Naive thymus-derived CD8-positive, alpha-beta T cell (primary cell): Measurements from ENCODE around the gene KDM4C. TPM values are rescaled to one million over a fixed set of nuclear protein-coding genes. Genes with fewer than 3 reads are reported as not detected.
"Not testable (repeated sequence)": the region's sequence is repeated elsewhere in the genome, so short reads cannot be mapped to it uniquely, and the experiment has no call there.

Experiments used
- ATAC-seq, 2 donors: fragments of 150-1000 bp; cut with Tn5 transposase in 1 of 2; sonication (Bioruptor Pico), chemical (Tn5 transposase) in 1 of 2; 1 replicate in 1 of 2; 2 replicates in 1 of 2; pipeline ENCODE4 v1.10.0; 2021; ENCODE audit warnings: mild to moderate bottlenecking in 2 of 2, moderate library complexity in 2 of 2
- POLR2A ChIA-PET: fragments of 350-600 bp; sonication (Branson Sonifier 250); formaldehyde crosslinking; loops from one replicate; lab custom pipeline; 2021; ENCODE audit warnings: antibody characterized with exemption; lab: Charles Lee
- DNase-seq, 10 donors: peaks; one replicate each; pipeline versions ENCODE4 v3.0.0 to v3.0.0-alpha.2; 2020 to 2022
- H3K27ac Mint-ChIP-seq, 10 donors: one replicate each; pipeline ENCODE4 v1.8.0; 2020 to 2022; ENCODE audit warnings: mild to moderate bottlenecking in 10 of 10, mixed read lengths in 10 of 10, moderate library complexity in 4 of 10, inconsistent platforms in 1 of 10
- H3K27me3 Mint-ChIP-seq, 5 donors: one replicate each; pipeline ENCODE4 v1.8.0; 2021 to 2022; ENCODE audit warnings: mixed read lengths in 5 of 5
- H3K36me3 Mint-ChIP-seq, 3 donors: one replicate each; pipeline ENCODE4 v1.8.0; 2020 to 2022; ENCODE audit warnings: mixed read lengths in 3 of 3, mild to moderate bottlenecking in 2 of 3, inconsistent platforms in 1 of 3
- H3K4me1 Mint-ChIP-seq, 4 donors: one replicate each; pipeline ENCODE4 v1.8.0; 2021 to 2022; ENCODE audit warnings: mixed read lengths in 4 of 4
- H3K4me3 Mint-ChIP-seq, 10 donors: one replicate each; pipeline ENCODE4 v1.8.0; 2020 to 2022; ENCODE audit warnings: mild to moderate bottlenecking in 10 of 10, mixed read lengths in 10 of 10, moderate library complexity in 6 of 10, inconsistent platforms in 1 of 10
- H3K9me3 Mint-ChIP-seq, 9 donors: one replicate each; pipeline ENCODE4 v1.8.0; 2020 to 2022; ENCODE audit warnings: mixed read lengths in 9 of 9, mild to moderate bottlenecking in 3 of 9, inconsistent platforms in 1 of 9, moderate library complexity in 1 of 9
- polyA plus RNA-seq, 3 donors: library from polyadenylated mRNA; unstranded; fragments of 300-500 nt; fragmentation: Illumina TruSeq; gene quantifications; one replicate each; pipeline ENCODE4 v1.2.3, GENCODE V29; 2021
- total RNA-seq, 8 experiments: library from RNA in 2 of 8; stranded (reverse) in 2 of 8; gene quantifications; one replicate each; pipeline ENCODE4 v1.2.3 and lab custom pipeline; 2021 to 2026

KDM4C gene
- total and polyA plus RNA-seq, 5 experiments from 2014 or later: 27.5 to 83.6 (median 27.8) TPM

DNA sequence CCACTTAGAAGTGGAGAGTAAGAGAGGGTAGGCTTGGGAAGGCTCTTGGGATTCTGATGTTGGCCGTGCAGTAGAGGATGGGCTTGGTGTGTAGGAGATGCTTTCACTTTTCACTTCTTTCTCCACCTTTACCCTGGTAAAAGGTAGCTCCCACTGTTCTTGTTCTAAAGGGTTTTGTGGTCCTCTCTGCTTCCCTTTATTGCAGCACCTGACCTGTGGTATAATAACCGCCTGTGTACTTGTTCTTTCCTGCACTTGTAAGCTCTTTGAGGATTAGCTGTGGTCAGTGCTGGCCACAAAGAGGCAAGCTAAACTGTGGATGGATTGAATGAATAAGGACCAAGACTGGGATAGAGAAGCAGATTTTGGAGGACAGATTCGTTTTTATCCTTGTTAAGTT, 25.2 kb downstream of the KDM4C start:
- Mint-ChIP-seq H3K4me3 (peak overlapping the region; percentile 10 to 74 (median 52)), H3K9me3 (no peaks in the 10 kb centered on the region), H3K36me3 (no peaks in the 10 kb centered on the region), H3K27me3 (no peaks in the 10 kb centered on the region), H3K27ac (peak overlapping the region; percentile 1 to 73 (median 48)), H3K4me1 (peaks cover 35 to 89% (median 86%) of the 10 kb centered on the region in 4 donors)
- ATAC-seq: peak in 1 of 2 donors; percentile 67
- DNase-seq: peak in 1 of 10 donors; percentile 12
- POLR2A ChIA-PET: interaction anchor here (0.6 to 1.7 kb wide), 3 partner anchors 24 to 74 kb away, joined by 3 to 8 read pairs (median 3); partner anchors contain the start of gene KDM4C

DNA sequence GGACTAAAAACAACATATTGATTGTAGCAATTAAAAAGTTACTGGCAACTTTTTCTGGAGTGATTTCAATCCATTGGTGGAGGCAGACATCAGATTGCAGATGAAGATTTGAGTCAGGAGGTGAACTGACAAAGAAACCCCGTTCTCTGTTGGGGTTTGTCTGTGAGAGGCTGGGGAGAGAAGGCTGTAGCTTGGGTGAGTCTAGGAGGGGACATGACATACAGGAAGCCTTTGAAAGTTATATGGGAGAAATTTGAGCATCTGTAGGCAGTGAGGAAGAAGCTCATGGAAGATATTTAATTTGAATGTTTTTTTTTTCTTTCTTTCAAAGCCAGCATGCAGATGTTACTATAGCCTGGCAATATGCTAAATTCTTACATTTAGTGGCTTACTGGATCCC, 26.0 kb downstream of the KDM4C start:
- ATAC-seq: peak; percentile 47 to 62
- peak overlapping the region; percentile 2 to 73 (median 51) for H3K27ac Mint-ChIP-seq
- POLR2A ChIA-PET: interaction anchor here (1.7 kb wide), 1 partner anchor 27 kb away, joined by 8 read pairs; the partner anchor contains the start of gene KDM4C
- H3K36me3 Mint-ChIP-seq: peaks cover 0 to 4% (median 3%) of the 10 kb centered on the region in 3 donors
- no peak for DNase-seq
- H3K4me3 Mint-ChIP-seq: peak overlapping the region in 7 of 10 donors; percentile 40 to 74 (median 53)
- no peaks in the 10 kb centered on the region for H3K9me3 Mint-ChIP-seq
- peaks cover 42 to 93% (median 90%) of the 10 kb centered on the region in 4 donors for H3K4me1 Mint-ChIP-seq
- no peaks in the 10 kb centered on the region for H3K27me3 Mint-ChIP-seq

DNA sequence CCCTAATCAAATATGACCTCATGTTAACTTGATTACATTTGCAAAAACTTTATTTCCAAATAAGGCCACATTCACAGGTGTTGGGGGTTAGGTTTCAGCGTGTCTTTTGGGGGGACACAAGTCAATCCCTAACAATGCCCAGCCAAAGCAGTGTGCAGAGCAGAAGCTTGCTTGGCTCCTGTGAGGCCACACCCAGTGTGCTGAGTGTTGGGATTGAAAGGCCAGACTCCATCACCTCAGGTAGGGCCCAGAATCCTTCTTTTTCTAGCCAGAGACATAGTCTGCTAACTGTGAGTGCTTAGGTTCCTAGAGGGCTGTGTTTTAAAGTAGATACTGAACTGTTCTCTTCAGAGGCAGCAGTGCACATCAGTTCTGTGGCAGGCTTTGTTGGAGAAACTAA, 27.9 kb downstream of the KDM4C start:
- no peak for ATAC-seq
- POLR2A ChIA-PET: no interaction called here
- no peaks in the 10 kb centered on the region for H3K9me3 Mint-ChIP-seq
- peaks cover 38 to 85% (median 81%) of the 10 kb centered on the region in 4 donors for H3K4me1 Mint-ChIP-seq
- no peak for DNase-seq
- H3K4me3 Mint-ChIP-seq: no peak overlapping the region
- no peaks in the 10 kb centered on the region for H3K27me3 Mint-ChIP-seq
- peaks cover 0 to 4% (median 3%) of the 10 kb centered on the region in 3 donors for H3K36me3 Mint-ChIP-seq
- H3K27ac Mint-ChIP-seq: peak overlapping the region in 9 of 10 donors; percentile 7 to 67 (median 49)

DNA sequence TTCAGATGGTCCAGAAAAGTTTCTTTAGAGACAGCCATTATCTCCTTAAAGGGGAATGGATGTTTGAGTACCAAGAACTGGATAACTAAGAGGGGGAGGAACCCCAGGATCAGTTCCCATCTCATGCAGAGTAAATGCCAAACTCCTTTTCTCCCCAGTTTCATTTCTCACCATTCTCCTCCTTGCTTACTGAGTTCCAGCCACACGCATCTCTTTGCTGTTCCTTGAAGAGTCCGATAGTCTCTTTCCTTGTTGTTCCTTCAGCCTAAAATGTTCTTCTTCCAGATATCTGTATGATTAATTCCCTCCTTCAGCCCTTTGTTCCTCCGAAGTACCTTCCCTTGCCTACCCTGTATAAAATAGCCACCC, 30.0 kb downstream of the KDM4C start:
- no peak for DNase-seq
- no peak for ATAC-seq
- no peaks in the 10 kb centered on the region for H3K9me3 Mint-ChIP-seq
- H3K4me3 Mint-ChIP-seq: peak overlapping the region in 1 of 10 donors; percentile 50
- H3K36me3 Mint-ChIP-seq: peaks cover 0 to 10% (median 6%) of the 10 kb centered on the region in 3 donors
- H3K27me3 Mint-ChIP-seq: no peaks in the 10 kb centered on the region
- peak overlapping the region; percentile 8 to 86 (median 64) for H3K27ac Mint-ChIP-seq
- POLR2A ChIA-PET: interaction anchor here (0.7 kb wide), 1 partner anchor 946 kb away, joined by 3 read pairs; no protein-coding TSS in a partner anchor
- H3K4me1 Mint-ChIP-seq: peaks cover 30 to 72% (median 66%) of the 10 kb centered on the region in 4 donors

DNA sequence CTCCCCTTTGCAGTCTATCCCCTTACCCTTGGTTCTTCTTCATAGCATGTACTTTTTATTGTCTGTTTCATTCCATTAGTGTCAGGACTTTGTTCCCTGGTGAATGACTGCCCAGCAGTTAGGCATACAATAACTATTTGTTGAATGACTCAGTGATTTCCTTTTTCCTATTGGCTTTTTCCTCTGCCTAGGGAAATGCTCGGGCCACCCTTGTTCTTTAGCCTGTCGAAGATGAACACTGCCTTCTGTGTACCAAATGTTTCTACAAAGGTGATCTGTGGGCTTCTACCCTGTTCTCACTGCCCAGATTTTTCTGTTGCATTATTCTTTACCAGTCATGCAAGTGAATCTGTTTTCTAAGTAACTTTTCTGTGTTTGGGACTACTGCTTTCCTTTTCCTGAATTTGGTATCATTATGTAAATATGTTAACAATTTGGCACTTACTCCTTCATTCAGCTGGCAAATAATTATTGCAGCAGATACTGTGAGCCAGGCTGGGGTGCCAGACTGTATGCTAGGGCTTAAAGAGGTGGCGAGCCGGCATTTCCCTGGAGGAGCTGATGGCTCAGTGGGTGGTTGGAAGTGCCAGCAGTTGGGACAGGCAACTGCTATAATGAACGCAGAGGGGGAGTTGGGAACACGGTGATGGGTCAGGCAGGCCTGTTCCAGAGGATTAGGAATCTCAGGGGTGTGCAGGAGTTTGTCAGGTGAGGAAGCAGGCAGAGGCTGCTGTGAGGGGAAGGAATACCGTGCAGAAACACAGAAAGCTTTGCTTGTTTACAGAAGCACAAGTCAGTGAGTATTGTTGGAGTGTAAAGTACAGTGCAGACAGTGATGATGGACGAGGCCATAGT, 30.6 kb downstream of the KDM4C start:
- POLR2A ChIA-PET: no interaction called here
- ATAC-seq (no peak), DNase-seq (no peak)
- no peaks in the 10 kb centered on the region for H3K9me3 Mint-ChIP-seq
- peak overlapping the region; percentile 7 to 86 (median 67) for H3K27ac Mint-ChIP-seq
- H3K27me3 Mint-ChIP-seq: no peaks in the 10 kb centered on the region
- H3K36me3 Mint-ChIP-seq: peaks cover 0 to 16% (median 11%) of the 10 kb centered on the region in 3 donors
- H3K4me1 Mint-ChIP-seq: peaks cover 24 to 66% (median 60%) of the 10 kb centered on the region in 4 donors
- peak overlapping the region in 3 of 10 donors; percentile 1 to 28 (median 1) for H3K4me3 Mint-ChIP-seq

DNA sequence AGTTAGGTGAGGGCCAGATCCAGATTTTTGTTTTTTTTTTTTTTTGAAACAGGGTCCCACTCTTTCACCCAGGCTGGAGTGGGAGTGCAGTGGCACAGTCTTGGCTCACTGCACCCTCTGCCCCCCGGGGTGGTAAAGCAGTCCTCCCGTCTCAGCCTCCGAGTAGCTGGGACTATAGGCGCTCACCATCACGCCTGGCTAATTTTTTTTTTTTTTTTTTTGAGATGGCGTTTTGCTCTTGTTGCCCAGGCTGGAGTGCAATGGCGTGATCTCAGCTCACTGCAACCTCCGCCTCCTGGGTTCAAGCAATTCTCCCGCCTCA, 31.2 kb downstream of the KDM4C start:
- POLR2A ChIA-PET, ATAC-seq, H3K27me3 Mint-ChIP-seq, H3K4me3 Mint-ChIP-seq, DNase-seq, H3K9me3 Mint-ChIP-seq: not testable (repeated sequence)
- H3K4me1 Mint-ChIP-seq: peaks cover 19 to 61% (median 55%) of the 10 kb centered on the region in 4 donors
- peak overlapping the region in 1 of 10 donors; percentile 81 for H3K27ac Mint-ChIP-seq
- H3K36me3 Mint-ChIP-seq: peaks cover 2 to 22% (median 13%) of the 10 kb centered on the region in 3 donors

DNA sequence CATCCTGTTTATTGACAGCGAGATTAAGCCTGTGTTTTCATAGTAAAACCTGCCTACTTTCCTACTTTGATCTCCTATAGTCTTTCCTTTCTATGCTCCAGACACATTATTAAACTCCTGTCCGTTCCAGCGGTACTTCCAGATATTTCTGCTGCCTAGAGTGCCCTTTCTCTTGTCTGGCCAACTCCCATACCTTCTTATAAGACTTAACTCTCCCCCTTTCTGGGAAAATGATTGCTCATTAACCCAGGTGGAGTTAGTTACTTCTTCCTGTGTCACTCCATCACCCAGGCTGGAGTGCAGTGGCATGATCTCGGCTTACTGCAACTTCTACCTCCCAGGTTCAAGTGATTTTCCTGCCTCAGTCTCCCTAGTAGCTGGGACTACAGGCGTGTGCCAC, 33.1 kb downstream of the KDM4C start:
- Mint-ChIP-seq H3K27ac (peak overlapping the region in 6 of 10 donors; percentile 7 to 84 (median 31)), H3K9me3 (no peaks in the 10 kb centered on the region), H3K27me3 (no peaks in the 10 kb centered on the region), H3K36me3 (peaks cover 6 to 40% (median 25%) of the 10 kb centered on the region in 3 donors), H3K4me1 (peaks cover 19 to 52% (median 40%) of the 10 kb centered on the region in 4 donors), H3K4me3 (no peak overlapping the region)
- POLR2A ChIA-PET: no interaction called here
- ATAC-seq: no peak
- DNase-seq: no peak

DNA sequence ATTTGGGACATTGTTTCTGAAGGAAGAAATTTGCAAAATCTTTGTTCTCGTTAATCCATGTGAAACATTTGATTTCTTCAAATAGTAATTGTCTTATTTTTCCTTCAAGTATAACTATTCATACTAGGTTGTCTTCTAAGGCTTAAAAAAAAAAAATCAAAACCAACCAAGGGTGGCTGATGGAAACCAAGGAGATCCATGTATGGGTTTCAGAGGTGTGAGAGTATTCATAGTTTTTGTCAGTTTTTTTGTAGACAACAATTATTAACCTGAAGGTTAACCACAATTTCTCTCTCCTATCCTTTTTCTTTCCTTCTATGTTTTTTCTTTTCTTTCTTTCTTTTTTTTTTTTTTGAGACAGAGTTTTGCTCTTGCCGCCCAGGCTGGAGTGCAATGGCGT, 35.4 kb downstream of the KDM4C start:
- no peak overlapping the region for H3K4me3 Mint-ChIP-seq
- H3K36me3 Mint-ChIP-seq: peaks cover 10 to 60% (median 41%) of the 10 kb centered on the region in 3 donors
- no peak overlapping the region for H3K27ac Mint-ChIP-seq
- peaks cover 10 to 38% (median 23%) of the 10 kb centered on the region in 4 donors for H3K4me1 Mint-ChIP-seq
- POLR2A ChIA-PET: no interaction called here
- H3K9me3 Mint-ChIP-seq: peaks cover 0 to 6% (median 0%) of the 10 kb centered on the region in 9 donors
- DNase-seq (no peak), ATAC-seq (no peak)
- no peaks in the 10 kb centered on the region for H3K27me3 Mint-ChIP-seq

DNA sequence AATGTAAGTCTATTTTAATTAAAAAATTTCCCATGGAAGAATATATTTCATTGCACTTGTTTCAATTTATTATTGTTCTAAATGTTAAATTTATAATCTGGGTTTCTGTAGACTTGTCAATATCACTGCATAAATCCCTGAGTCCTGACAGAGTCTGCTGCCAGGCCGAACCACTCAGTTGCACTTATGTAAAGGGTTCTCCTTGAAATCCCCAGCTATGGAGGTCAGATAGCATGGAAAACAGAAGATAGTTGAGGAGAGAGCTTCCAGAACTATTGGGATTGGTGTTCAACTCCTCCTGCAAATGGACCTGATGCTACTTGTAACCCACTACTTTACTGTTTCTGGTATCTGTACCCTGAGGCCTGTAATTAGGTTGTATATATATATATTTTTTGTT, 37.2 kb downstream of the KDM4C start:
- Mint-ChIP-seq H3K9me3 (peaks cover 0 to 8% (median 0%) of the 10 kb centered on the region in 9 donors), H3K4me1 (peaks cover 4 to 29% (median 14%) of the 10 kb centered on the region in 4 donors), H3K36me3 (peaks cover 10 to 60% (median 40%) of the 10 kb centered on the region in 3 donors), H3K27ac (peak overlapping the region in 1 of 10 donors; percentile 7), H3K4me3 (no peak overlapping the region), H3K27me3 (no peaks in the 10 kb centered on the region)
- ATAC-seq (no peak), DNase-seq (no peak)
- POLR2A ChIA-PET: no interaction called here

DNA sequence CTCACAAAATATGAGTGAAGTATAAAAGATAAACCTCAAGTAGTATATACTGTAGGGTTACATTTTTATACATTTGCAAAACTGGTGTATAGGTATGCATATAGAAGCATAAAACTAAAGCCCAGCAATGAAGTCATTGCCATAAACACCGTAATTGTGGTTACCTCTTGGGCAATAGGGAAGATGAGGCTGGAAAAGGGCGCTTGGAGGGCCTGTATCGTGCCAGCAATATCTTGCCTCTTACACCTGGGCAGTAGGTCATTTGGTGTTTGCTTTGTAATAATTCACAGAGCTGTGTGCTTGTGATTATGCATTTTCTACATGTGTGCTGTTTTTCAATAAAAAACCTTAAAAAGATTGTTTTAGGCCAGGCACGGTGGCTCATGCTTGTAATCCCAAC, 45.2 kb downstream of the KDM4C start:
- Mint-ChIP-seq H3K27ac (no peak overlapping the region), H3K4me1 (peaks cover 2 to 6% (median 5%) of the 10 kb centered on the region in 4 donors), H3K4me3 (peak overlapping the region in 1 of 10 donors; percentile 38), H3K9me3 (peaks cover 0 to 8% (median 0%) of the 10 kb centered on the region in 9 donors), H3K36me3 (peaks cover 0 to 50% (median 18%) of the 10 kb centered on the region in 3 donors), H3K27me3 (no peaks in the 10 kb centered on the region)
- ATAC-seq (no peak), DNase-seq (no peak)
- POLR2A ChIA-PET: no interaction called here

DNA sequence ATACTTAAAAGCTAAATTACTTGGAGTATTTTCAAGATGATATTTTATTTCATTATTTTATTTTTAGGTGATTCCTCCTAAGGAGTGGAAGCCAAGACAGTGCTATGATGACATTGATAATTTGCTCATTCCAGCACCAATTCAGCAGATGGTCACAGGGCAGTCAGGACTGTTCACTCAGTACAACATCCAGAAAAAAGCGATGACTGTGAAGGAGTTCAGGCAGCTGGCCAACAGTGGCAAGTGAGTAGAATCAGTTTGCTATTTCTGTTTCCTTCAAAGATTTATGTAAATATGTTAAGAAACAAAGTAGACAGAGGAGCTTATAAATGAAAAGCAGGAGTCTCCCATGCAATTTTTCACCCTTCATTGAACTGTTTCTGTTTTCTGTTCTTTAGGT, 47.8 kb downstream of the KDM4C start:
- H3K9me3 Mint-ChIP-seq: no peaks in the 10 kb centered on the region
- H3K4me1 Mint-ChIP-seq: peaks cover 2 to 7% (median 5%) of the 10 kb centered on the region in 4 donors
- H3K27me3 Mint-ChIP-seq: no peaks in the 10 kb centered on the region
- DNase-seq (no peak), ATAC-seq (no peak)
- H3K4me3 Mint-ChIP-seq: no peak overlapping the region
- POLR2A ChIA-PET: no interaction called here
- H3K27ac Mint-ChIP-seq: peak overlapping the region in 2 of 10 donors; percentile 36 to 57
- H3K36me3 Mint-ChIP-seq: peaks cover 0 to 53% (median 13%) of the 10 kb centered on the region in 3 donors

DNA sequence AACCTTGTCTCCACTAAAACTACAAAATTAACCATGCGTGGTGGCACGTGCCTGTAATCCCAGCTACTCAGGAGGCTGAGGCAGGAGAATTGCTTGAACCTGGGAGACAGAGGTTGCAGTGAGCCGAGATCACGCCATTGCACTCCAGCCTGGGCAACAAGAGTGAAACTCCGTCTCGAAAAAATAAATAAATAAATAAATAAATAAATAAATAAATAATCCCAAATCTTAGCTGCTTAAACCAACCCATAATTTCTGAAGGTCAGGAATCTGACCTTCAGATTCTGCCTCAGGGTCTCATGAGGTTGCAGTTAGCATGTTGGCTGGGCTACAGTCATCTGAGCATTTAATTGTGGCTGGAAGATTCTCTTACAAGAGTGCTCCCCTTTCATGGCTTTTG, 48.5 kb downstream of the KDM4C start:
- H3K27me3 Mint-ChIP-seq, H3K4me1 Mint-ChIP-seq, POLR2A ChIA-PET, ATAC-seq, H3K4me3 Mint-ChIP-seq, H3K9me3 Mint-ChIP-seq, DNase-seq: not testable (repeated sequence)
- H3K27ac Mint-ChIP-seq: peak overlapping the region in 2 of 10 donors; percentile 28 to 41
- H3K36me3 Mint-ChIP-seq: peaks cover 0 to 53% (median 11%) of the 10 kb centered on the region in 3 donors

DNA sequence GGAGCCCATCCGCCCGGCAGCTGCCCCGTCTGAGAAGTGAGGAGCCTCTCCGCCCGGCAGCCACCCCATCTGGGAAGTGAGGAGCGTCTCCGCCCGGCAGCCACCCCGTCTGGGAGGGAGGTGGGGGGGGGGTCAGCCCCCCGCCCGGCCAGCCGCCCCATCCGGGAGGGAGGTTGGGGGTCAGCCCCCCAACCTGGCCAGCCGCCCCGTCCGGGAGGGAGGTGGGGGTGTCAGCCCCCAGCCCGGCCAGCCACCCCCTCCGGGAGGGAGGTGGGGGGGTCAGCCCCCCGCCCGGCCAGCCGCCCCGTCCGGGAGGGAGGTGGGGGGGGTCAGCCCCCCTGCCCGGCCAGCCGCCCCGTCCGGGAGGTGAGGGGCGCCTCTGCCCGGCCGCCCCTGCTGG, 49.9 kb downstream of the KDM4C start:
- H3K27me3 Mint-ChIP-seq, H3K27ac Mint-ChIP-seq, DNase-seq, ATAC-seq, H3K4me3 Mint-ChIP-seq, H3K9me3 Mint-ChIP-seq, POLR2A ChIA-PET, H3K4me1 Mint-ChIP-seq: not testable (repeated sequence)
- peaks cover 0 to 57% (median 11%) of the 10 kb centered on the region in 3 donors for H3K36me3 Mint-ChIP-seq
